Heart left ventricle (tissue), 13 donors: ENCODE measurements around the gene ENKD1.

Experiments
- POLR2A ChIP-seq, 2 donors: fragments of 450-650 bp; IDR thresholded peaks; one replicate each; pipeline ENCODE4 v1.6.1; 2017; ENCODE audit warnings: antibody characterized with exemption in 2 of 2, mild to moderate bottlenecking in 2 of 2, moderate library complexity in 2 of 2
- TF ChIP-seq, protein P1 (sequence below), 12 donors: fragments of 200-600 bp; sonication (generic) in 4 of 12; IDR thresholded peaks; one replicate each; pipeline versions ENCODE4 v1.5.0 to v1.8.0; 2018 to 2022; ENCODE audit warnings: antibody characterized with exemption in 12 of 12, mild to moderate bottlenecking in 5 of 12
- donor health status: ischemic (EF 13 %, LVEDD 7.1; RV severe dilation, severe dysfunction).
- donor health status: DM: no; HTN: yes; CAD: no.
- donor health status: DM: no; HTN: no; CAD: no.
- donor health status: ischemic (EF 25% LVEDD 6.9; RV normal size, moderate dysfunction).
- donor health status: ischemic (EF 25% LVEDD 5.7; RV mildly dilated, moderate dysfunction).
- donor health status: ischemic (EF 35%, LVEDD 5.7; RV mildly dilated, moderate dysfunction).
- donor health status: nonischemic (EF 11% LVEDD 7.7; RV severe dilation, severe dysfunction).
- donor health status: DM: yes; HTN: yes; CAD: no.
- donor health status: PGD.
- donor health status: ischemic (EF 29% LVEDD 5.4; RV normal size, mild dysfunction).
- donor health status: nonischemic (EF 23%, LVEDD 6.1; RV moderate dilation, normal function).

DNA sequence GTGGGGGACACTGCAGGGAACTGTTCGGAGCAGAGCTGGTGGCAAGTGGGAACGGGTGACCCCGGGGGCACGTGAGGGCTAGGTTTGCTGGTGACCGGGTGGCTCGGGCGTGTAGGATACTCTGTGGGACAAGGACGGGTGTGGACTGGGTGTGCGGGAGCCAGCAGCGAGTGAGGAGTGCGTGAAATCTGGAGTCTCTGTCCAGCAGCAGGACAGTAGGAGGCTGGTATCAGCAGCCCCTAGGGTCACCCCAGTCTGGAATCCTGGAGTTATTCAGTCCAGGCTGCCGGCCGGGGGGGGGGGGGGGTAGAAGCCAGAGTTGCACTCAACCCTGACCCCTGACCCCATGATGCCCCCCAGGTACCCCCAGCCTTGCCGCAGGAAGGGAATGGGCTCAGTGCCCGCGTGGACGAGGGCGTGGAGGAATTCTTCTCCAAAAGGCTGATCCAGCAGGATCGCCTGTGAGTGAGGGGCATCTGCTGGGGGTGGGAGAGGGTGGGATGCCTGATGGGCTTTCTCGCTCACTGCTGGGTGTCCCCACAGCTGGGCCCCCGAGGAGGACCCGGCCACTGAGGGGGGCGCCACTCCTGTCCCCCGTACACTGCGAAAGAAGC, 12.7 kb downstream of the ENKD1 start:
- no peak for TF ChIP-seq POLR2A (IDR thresholded peaks at IDR 0.05)
- TF ChIP-seq, protein P1, sequence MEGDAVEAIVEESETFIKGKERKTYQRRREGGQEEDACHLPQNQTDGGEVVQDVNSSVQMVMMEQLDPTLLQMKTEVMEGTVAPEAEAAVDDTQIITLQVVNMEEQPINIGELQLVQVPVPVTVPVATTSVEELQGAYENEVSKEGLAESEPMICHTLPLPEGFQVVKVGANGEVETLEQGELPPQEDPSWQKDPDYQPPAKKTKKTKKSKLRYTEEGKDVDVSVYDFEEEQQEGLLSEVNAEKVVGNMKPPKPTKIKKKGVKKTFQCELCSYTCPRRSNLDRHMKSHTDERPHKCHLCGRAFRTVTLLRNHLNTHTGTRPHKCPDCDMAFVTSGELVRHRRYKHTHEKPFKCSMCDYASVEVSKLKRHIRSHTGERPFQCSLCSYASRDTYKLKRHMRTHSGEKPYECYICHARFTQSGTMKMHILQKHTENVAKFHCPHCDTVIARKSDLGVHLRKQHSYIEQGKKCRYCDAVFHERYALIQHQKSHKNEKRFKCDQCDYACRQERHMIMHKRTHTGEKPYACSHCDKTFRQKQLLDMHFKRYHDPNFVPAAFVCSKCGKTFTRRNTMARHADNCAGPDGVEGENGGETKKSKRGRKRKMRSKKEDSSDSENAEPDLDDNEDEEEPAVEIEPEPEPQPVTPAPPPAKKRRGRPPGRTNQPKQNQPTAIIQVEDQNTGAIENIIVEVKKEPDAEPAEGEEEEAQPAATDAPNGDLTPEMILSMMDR (IDR thresholded peaks at IDR 0.05): no peak
